Nephron progenitor cell (in vitro differentiated cells): ENCODE measurements around the gene UGT1A1.
"Not testable (repeated sequence)": the region's sequence is repeated elsewhere in the genome, so short reads cannot be mapped to it uniquely, and the experiment has no call there.

Experiments used
- DNase-seq: peaks from one replicate; pipeline ENCODE4 v3.0.0; 2021
- H3K27ac Mint-ChIP-seq: 2 replicates; pipeline ENCODE4 v1.8.0; 2021; ENCODE audit warnings: mild to moderate bottlenecking, moderate library complexity, mixed read lengths
- H3K27me3 Mint-ChIP-seq: 2 replicates; pipeline ENCODE4 v1.8.0; 2021; ENCODE audit warnings: mild to moderate bottlenecking, low read depth, mixed read lengths; ENCODE audit not compliant: poor library complexity
- H3K36me3 Mint-ChIP-seq: 2 replicates; pipeline ENCODE4 v1.8.0; 2021; ENCODE audit warnings: low read depth, mixed read lengths
- H3K4me1 Mint-ChIP-seq: 2 replicates; pipeline ENCODE4 v1.8.0; 2021; ENCODE audit warnings: mixed read lengths
- H3K4me3 Mint-ChIP-seq: 2 replicates; pipeline ENCODE4 v1.8.0; 2021; ENCODE audit warnings: mild to moderate bottlenecking, moderate library complexity, mixed read lengths
- H3K9me3 Mint-ChIP-seq: 2 replicates; pipeline ENCODE4 v1.8.0; 2021; ENCODE audit warnings: mild to moderate bottlenecking, moderate library complexity, mixed read lengths
- TF ChIP-seq, protein P1 (sequence below): fragments of 200-600 bp; sonication (generic); IDR thresholded peaks from 2 replicates; pipeline ENCODE4 v1.5.0; 2021; ENCODE audit warnings: antibody characterized with exemption

UGT1A1 gene

GRCh38 chr2:233745073-233745755 lies 14.9 kb upstream of the UGT1A1 start:
- TF ChIP-seq, protein P1, sequence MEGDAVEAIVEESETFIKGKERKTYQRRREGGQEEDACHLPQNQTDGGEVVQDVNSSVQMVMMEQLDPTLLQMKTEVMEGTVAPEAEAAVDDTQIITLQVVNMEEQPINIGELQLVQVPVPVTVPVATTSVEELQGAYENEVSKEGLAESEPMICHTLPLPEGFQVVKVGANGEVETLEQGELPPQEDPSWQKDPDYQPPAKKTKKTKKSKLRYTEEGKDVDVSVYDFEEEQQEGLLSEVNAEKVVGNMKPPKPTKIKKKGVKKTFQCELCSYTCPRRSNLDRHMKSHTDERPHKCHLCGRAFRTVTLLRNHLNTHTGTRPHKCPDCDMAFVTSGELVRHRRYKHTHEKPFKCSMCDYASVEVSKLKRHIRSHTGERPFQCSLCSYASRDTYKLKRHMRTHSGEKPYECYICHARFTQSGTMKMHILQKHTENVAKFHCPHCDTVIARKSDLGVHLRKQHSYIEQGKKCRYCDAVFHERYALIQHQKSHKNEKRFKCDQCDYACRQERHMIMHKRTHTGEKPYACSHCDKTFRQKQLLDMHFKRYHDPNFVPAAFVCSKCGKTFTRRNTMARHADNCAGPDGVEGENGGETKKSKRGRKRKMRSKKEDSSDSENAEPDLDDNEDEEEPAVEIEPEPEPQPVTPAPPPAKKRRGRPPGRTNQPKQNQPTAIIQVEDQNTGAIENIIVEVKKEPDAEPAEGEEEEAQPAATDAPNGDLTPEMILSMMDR = no peak
- Mint-ChIP-seq H3K4me3 (no peak overlapping the region), H3K27me3 (peaks cover 9% of the 10 kb centered on the region), H3K9me3 (peaks cover 10% of the 10 kb centered on the region), H3K27ac (no peak overlapping the region), H3K4me1 (no peaks in the 10 kb centered on the region), H3K36me3 (no peaks in the 10 kb centered on the region)
- no peak for DNase-seq

- not testable (repeated sequence) for H3K27ac Mint-ChIP-seq, H3K4me3 Mint-ChIP-seq, H3K4me1 Mint-ChIP-seq, DNase-seq, H3K27me3 Mint-ChIP-seq, H3K36me3 Mint-ChIP-seq
- peaks cover 16% of the 10 kb centered on the region for H3K9me3 Mint-ChIP-seq
These were observed 14.2 kb upstream of the UGT1A1 start for GRCh38 chr2:233745838-233746237.

DNA sequence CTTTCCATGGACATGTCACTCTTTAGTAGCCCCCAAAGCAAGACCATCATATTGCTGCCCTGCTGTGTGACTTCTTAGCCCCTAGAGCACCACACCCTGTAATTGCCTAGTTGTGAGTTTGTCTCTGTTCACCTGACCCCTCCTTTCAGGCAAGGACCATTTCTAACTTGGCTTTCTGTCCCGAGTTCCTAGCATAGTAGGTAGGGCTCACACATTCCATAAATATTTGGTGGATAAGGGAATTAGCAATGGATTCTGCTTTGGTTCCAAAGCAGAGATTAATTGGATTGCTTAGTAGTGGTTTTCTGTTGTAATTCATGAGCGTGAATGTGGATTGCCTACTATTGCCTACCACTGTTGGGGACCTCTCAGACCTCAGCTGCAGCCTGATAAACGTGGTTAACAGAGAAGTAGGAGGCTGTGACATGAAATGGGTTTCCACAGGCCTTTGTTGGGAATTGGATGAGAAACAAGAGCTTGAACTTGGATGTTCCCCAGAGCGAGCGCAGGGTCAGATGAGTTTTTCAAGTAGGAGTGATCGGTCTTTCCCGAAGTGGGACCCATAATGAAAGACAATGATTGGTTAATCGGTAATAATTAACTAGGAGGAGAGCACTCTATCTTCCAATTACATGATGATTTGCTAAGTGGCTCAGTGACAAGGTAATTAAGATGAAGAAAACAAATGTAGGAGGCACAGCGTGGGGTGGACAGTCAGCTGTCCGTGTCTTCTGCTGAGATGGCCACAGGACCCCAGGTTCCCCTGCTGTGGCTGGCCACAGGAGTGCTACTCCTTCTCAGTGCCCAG lies 13.4 kb upstream of the UGT1A1 start:
- no peaks in the 10 kb centered on the region for H3K4me1 Mint-ChIP-seq
- peaks cover 24% of the 10 kb centered on the region for H3K9me3 Mint-ChIP-seq
- H3K27ac Mint-ChIP-seq = no peak overlapping the region
- H3K36me3 Mint-ChIP-seq = no peaks in the 10 kb centered on the region
- H3K4me3 Mint-ChIP-seq = no peak overlapping the region
- H3K27me3 Mint-ChIP-seq = peaks cover 8% of the 10 kb centered on the region
- no peak for DNase-seq
- TF ChIP-seq, protein P1 = no peak

- TF ChIP-seq, protein P1 = no peak
- no peak overlapping the region for H3K4me3 Mint-ChIP-seq
- DNase-seq = no peak
- H3K4me1 Mint-ChIP-seq = no peaks in the 10 kb centered on the region
- H3K9me3 Mint-ChIP-seq = peaks cover 29% of the 10 kb centered on the region
- peaks cover 8% of the 10 kb centered on the region for H3K27me3 Mint-ChIP-seq
- H3K27ac Mint-ChIP-seq = no peak overlapping the region
- no peaks in the 10 kb centered on the region for H3K36me3 Mint-ChIP-seq
These were observed 12.9 kb upstream of the UGT1A1 start for GRCh38 chr2:233747283-233747544.

- not testable (repeated sequence) for H3K4me3 Mint-ChIP-seq, H3K27ac Mint-ChIP-seq, DNase-seq, H3K27me3 Mint-ChIP-seq, H3K36me3 Mint-ChIP-seq, H3K4me1 Mint-ChIP-seq
- peaks cover 36% of the 10 kb centered on the region for H3K9me3 Mint-ChIP-seq
These were observed 9.4 kb upstream of the UGT1A1 start for GRCh38 chr2:233750689-233751088.

GRCh38 chr2:233751212-233752009 lies 8.7 kb upstream of the UGT1A1 start:
- not testable (repeated sequence) for H3K4me3 Mint-ChIP-seq, DNase-seq, H3K36me3 Mint-ChIP-seq, H3K27ac Mint-ChIP-seq, H3K4me1 Mint-ChIP-seq, H3K27me3 Mint-ChIP-seq
- H3K9me3 Mint-ChIP-seq = peaks cover 36% of the 10 kb centered on the region

GRCh38 chr2:233754872-233755611 lies 5.0 kb upstream of the UGT1A1 start:
- Mint-ChIP-seq H3K9me3 (peaks cover 27% of the 10 kb centered on the region), H3K4me3 (no peak overlapping the region), H3K27me3 (peaks cover 11% of the 10 kb centered on the region), H3K27ac (no peak overlapping the region), H3K4me1 (no peaks in the 10 kb centered on the region), H3K36me3 (no peaks in the 10 kb centered on the region)
- TF ChIP-seq, protein P1 = no peak
- no peak for DNase-seq
